Measurements from ENCODE around the gene CHCHD3.
A peak's percentile ranks its signal among the peaks of the same experiment; 100 is the strongest.
"Not testable (repeated sequence)": the region's sequence is repeated elsewhere in the genome, so short reads cannot be mapped to it uniquely, and the experiment has no call there.

The CHCHD3 gene

DNA sequence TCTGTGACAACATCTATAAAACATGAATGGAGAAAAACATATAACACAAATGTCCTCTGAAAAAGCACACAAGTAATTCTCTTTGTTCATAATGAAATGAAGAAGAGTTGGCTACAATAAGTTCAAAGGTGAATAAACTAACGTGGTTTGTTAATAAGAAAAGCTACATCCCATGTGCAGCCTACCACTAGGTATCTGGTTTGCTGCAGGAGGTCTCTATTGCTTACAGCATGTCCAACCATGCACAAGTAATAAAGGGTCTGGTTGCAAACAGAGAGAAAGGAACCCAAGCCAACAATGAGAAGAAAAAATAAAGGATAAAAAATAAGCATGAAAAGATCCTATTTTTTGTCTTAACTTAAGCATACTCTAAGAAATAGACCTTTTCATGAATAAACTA lies 139.2 kb downstream of the CHCHD3 start:
- DNase-seq, result no peak

DNA sequence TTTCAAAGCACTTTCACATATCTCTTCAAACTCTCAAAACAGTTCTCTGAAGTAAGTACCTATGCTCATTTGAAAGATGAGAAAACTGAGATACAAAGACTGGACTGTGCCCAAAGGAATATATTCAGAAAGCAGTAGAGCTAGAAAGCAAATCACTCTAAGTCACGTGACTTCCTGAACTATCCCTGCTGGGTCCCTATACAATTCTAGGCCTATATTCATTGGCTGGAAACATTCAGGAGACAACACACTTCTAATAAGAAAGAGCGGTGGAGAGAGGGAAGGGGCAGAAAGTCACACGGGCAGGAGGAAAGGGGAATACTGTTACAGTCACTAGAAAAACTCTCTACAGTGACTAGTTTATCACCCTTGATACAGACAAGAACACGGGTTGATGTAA lies 140.0 kb downstream of the CHCHD3 start:
- DNase-seq, result no peak

DNA sequence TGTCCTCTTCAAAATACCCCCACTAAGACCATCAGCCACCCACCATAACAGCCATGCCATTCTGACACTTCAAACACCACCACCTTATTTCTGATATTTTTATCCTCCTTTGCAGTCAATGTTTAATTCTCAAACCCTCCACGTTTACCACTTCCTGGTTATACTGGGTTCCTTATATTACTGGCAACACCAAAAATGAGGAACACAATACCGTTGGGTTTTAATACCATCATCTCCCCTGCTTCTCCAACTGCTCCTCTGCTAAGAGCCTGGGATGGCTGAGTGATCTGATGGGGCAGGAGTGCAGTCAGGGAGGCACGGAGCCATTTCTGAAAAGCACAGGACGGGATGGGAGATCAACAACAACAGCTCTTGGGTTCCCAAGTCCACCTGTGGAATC lies 140.5 kb downstream of the CHCHD3 start:
- DNase-seq, result peak; percentile 32

DNA sequence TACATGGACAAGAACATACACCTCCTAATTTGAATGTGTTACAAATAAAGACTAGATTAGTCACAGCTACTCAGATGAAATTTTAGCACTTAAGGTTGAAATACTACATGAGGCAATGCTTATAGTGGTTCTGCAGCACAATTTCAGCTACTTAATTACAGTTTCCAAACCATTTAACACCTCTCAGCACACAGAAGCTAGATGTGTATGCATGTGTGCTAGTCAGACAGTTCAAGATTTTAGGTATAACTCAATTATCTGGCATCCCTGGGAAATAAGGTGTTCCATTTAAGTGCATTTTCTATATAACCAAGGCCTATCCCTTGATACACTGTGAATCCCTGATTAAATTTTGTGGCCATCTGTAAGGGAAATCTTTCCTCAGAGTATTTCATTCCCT lies 141.8 kb downstream of the CHCHD3 start:
- DNase-seq, result no peak

DNA sequence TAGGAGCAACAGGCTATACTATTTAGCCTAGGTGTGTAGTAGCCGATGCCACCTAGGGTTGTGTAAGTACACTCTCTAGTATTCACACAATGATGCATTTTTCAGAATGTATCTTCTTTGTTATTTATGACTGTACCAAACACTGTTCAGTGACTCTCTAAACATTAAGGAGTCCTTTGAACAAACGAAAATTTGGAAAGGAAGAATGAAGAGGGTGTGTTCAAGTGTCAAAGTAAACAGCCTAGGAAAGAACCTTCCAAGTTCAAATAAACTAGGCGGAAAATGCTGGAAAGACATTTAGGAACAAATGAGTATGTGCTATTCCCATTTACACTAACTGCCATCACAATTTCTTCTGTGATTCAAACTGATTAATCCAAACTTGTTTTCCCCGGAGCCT lies 142.4 kb downstream of the CHCHD3 start:
- DNase-seq, result no peak

DNA sequence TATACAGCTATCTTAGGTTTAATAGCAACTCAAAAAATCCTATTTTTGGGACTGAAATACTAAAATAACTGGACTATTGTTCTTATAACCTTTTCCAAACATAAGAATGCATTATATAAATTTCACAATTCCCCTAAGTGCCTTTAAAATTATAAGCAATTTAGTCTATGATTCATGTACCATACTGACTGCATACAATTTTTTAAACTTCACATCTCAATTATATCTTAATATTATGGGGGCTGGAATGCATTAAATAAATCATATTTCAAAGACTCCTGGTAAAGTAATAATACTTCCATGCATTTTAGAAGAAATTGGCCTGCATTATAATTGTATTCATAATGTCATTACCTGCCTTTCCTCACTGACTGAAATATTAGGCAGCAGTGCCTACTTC lies 144.6 kb downstream of the CHCHD3 start:
- DNase-seq, result no peak

DNA sequence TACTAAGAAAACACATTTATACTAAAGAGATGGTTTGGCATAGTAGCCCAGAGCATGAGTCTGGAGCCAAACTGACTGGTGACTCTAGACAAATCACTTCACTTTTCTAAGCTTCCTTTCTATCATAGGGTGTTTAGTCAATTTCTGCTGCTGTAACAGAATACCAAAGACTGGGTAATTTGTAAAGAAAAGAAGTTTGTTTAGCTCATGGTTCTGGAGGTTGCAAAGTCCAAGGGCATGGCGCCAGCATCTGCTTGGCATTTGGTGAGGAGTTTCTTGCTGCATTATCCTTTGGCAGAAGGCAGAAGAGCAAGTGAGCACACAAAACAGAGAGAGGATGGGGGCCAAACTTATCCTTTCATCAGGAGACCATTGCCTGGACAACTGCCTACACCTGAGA lies 146.3 kb downstream of the CHCHD3 start:
- no peak for DNase-seq

DNA sequence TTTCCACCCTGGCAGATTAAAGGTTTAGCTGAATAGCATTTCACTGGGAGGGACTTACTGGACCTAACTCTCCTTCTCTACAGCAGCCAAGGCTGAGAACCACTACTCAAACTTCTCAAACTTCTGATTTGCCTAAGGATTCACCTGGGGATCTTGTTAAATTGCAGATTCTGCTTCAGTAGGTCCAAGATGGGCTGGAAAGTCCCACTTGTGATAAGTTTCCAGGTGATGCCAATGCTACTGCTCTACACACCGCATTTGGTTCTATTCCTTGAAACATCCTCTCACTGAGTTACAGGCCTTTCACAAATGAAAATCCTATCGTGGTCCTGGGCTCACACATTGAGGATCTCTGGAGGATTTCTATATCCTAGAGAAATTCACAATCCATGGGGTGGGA lies 147.9 kb downstream of the CHCHD3 start:
- DNase-seq, result no peak

DNA sequence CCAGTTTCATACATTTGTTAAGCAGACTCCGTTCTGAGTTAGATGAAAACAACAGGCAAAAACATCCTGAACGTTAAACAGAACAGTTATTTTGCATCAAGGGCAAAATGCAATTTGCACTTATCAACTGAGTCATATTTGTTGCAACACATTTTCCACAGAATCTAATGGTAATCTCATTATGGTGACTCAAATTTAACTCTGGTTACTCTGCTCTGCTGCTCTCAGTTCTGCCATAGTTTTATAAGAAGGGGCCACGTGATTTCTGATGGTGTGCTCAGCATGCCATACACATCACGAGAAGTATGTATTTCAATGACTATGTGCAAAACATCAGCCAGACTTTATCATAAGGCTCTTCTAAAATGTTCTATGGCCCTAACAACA lies 148.8 kb downstream of the CHCHD3 start:
- peak; percentile 25 for DNase-seq

DNA sequence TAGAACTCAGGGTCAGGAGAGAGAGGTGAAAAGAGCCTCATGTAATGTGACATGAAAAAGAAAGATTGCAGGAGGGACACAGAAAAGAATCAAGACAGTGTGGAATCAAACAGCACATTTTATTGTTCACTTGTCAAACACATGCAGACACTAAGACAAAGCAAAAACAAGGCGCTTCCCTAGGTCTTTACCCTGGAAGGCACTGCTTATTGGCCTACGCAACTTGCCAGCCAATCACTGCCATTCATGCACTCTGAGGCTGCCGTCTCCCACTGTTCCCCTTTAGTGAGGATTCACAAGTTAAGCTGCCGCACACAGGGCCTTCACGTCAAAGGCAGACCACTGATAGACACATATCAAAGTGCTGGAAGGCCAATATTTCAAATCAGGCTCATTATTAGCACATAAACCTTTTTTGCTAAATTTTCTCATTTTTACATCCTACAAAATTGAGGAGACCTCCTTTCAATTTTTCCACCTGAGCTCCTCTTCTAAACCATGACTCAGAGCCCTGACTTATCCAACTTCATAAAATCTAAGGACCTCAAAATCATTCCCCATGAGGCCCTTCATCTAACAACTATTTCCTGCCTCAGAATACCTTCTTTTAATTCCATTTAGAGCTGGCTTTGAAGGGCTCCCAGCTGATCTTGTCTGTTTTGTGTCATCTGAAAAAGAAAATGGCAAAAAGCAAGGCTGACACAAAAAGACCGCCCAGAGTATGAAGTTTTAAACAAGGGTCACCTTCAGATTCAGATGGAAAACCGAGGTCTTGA lies 149.4 kb downstream of the CHCHD3 start:
- no peak for DNase-seq

DNA sequence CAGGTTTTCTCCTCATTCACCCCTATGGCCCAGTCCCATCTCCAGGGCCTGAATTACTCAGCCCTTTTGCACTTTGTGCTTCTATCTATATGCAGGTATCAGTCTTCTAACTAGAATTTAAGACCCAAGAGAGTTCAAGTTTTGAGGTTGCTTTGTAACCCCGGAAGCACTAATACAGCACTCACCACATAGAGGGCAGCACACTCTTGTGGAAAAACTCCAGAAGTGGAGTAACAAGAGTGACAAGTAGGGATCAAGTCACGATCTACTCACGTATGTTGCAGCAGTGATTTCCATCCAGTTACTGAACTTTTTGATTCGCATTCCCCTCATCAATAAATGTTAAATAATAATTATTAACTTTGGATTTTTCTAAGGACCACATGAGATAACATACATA lies 151.0 kb downstream of the CHCHD3 start:
- DNase-seq, result peak; percentile 33

DNA sequence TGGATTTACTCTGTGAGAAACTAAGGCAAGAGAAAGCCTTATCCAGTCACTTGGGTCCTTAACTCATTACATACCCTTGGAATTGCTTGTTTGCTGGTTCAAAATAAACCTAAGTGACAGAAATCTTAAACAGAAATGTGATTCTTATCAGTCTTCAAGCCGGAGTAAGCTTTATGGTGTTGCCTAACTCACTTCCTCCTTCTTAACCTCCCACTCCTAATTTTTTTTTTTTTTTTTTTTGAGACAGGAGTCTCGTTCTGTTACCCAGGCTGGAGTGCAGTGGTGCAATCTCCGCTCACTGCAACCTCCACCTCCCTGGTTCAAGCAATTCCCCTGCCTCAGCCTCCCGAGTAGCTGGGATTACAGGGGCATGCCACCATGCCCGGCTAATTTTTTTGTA lies 151.9 kb downstream of the CHCHD3 start:
- peak; percentile 68 for DNase-seq

DNA sequence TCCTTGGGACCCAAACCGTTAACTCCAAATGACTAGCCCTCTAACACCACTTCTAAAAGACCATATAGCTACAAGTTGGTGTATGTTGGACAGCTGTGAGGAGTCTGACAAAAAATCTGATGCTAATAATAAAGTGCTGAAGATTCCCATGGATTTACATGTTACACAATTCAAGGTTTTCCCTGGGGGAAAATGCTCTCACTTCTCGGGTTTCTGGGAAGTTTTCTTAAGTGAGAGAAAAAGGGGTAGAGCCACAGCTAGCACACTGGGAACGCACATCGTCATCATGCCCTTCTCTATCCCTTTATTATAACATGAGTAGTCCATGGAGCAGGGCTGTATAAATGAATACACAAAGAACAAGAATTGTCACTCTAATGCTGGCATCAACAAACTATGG lies 162.1 kb downstream of the CHCHD3 start:
- DNase-seq, result no peak

DNA sequence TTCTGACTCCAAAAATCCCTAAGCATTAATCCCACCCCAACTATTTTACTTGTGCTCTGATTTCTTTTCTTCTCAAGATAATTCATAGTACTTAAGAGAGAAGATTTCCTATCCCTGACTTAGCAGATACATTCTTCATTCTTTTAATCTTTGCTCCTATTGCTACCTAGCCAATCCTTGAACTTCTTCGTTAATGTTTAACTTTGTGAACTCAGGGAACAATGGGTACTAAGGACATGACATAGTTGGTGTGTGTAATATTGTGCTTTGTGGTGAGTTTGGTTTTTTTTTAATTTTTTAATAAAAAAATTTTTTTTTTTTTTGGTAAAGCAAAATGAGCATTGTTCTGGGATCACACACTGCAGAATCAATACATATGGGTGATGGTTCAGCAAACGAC lies 166.2 kb downstream of the CHCHD3 start:
- DNase-seq, result no peak

DNA sequence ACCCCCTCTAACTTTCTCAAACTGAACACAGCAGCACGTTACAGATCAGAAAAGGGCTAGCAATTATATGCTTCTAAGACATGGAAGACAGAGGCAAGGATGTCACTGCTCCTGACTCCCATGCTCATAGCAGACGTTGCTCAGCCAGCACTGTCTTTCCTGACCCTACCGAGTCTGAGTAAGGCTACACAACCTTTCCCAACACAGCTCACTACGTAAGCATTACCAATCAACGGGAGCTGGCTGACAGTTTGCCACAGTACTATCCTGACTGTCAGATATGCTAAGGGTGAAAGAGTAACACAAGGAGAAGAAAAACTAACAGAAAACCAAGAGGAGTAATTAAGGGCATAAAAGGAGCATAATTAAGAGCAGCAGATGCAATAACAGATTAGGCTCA lies 171.2 kb downstream of the CHCHD3 start:
- DNase-seq, result no peak

DNA sequence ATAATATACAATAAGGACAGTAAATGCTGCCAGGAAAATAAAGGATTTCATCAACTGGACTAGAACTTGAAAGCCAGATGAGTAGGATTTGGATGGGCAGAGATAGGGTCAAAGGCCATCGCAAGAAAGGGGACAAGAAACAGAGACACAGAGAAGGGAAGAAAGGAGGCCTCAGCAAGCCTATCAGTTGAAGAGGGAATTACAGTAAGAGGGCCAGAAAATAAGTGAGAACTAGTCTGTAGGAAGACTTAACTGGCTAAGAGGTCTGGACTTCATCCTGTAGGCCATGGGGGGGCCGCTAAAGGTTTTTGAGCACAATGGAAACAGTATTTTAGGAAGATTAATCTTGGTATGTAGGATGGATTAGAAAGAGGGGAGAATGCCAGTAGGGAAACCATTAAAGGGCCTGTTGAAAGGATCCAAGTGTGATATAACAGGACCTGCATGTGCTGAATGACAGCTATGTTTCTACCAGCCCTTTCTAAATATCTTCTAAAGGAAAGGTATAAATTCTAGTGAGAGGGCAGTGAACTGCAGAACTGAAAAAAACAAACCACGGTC lies 174.4 kb downstream of the CHCHD3 start:
- DNase-seq, result no peak

DNA sequence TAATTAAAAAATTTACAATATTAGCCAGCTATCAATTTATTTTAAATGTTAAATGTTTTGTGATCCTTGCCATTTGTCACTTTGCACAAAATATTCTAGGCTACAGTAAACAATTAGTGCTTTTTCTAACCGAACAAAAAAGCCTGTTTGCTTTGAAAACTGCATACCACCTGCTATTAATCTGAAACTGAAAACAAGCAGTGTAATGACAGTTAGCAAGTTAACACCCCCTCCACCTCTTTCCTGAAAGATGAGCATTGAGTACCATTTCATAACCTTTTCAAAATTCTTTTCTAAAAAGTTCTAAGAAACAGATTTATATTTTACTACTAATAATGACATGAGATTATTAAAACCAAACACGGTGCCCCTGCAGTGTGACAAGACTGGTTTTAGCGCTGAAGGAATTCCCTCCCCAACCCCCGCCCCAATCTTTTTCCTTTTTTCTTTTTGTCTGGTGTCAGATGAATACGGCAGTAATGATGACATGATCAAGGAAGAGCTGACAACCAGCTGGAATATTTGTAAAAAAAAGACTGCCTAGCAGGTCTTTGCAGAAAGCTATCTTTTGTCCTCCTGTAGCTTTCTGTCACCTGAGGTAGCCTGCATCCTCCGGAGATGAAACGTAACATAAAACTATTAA lies 175.6 kb downstream of the CHCHD3 start:
- DNase-seq, result no peak

DNA sequence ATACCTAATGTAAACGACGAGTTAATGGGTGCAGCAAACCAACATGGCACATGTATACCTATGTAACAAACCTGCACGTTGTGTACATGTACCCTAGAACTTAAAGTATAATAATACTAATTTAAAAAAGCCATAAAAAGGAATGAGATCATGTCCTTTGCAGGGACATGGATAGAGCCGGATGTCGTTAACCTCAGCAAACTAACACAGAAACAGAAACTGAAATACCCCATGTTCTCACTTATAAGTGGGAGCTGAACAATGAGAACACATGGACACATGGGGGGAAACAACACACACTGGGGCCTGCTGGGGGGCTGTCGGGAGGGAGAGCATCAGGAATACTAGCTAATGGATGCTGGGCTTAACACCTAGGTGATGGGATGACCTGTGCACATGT lies 176.8 kb downstream of the CHCHD3 start:
- DNase-seq, result not testable (repeated sequence)

DNA sequence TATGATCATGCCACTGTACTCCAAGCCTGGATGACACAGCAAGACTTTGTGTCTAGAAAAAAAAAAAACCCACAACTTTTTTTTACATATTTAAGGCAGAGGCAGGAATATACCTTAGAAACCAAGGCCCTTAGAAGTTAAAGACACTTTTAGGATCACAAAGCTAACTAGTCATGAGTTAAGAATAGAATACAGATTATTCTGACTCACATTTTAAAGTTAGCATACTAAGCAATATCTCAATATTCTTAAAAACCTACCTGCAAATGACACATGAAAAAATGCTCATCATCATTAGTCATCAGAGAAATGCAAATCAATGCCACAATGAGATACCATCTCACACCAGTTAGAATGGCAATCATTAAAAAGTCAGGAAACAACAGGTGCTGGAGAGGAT lies 177.7 kb downstream of the CHCHD3 start:
- DNase-seq, result no peak

DNA sequence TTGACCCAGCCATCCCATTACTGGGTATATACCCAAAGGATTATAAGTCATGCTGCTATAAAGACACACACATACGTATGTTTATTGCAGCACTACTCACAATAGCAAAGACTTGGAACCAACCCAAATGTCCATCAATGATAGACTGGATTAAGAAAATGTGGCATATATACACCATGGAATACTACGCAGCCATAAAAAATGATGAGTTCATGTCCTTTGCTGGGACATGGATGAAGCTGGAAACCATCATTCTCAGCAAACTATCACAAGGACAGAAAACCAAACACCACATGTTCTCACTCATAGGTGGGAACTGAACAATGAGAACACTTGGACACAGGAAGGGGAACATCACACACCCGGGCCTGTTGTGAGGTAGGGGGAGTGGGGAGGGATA lies 179.6 kb downstream of the CHCHD3 start:
- DNase-seq, result not testable (repeated sequence)

DNA sequence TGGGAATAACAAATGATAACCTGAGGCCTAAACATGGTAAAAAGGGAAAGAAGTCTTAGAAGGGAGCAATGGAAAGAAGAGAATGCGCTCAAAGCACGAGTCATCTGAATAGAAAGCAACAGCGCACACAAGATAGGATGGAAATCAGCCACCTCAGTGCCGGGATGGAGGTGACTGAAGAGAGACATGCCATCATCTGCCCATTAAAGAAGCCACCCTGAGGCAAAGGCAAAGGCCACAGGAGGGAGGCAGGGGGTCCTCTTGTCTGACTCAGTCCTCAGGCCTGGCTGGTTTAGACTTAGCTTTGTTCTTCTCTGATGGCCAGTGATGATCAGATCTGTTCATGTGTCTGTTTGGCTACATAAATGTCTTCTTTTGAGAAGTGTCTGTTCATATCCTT lies 180.6 kb downstream of the CHCHD3 start:
- DNase-seq, result no peak

DNA sequence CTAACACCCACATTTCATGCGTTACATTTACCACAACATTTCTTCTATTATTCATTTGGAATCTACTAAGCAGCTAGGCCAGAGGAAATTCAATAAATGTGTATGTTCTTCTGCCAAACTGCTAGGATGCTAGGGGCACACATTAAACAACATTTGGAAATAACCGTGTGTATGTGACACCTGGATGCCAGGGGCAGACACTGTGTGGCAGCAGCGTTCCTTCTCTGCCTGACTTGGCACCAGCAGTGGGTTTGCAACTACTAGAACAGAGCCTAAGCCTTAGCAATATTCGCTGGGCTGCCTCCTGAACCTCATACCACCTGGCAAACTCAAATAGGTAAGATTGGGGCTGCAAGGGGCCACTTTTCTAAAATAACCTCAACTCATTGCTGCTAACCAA lies 182.1 kb downstream of the CHCHD3 start:
- DNase-seq, result no peak

DNA sequence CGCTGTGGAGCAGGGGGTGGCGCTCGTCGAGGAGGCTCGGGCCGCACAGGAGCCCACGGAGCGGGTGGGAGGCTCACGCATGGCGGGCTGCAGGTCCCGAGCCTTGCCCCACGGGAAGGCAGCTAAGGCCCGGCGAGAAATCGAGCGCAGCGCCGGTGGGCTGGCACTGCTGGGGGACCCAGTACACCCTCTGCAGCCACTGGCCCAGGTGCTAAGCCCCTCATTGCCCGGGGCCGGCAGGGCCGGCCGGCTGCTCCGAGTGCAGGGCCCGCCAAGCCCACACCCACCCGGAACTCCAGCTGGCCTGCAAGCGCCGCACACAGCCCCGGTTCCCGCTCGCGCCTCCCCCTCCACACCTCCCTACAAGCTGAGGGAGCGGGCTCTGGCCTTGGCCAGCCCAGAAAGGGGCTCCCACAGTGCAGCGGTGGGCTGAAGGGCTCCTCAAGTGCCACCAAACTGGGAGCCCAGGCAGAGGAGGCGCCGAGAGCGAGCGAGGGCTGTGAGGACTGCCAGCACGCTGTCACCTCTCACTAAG lies 183.2 kb downstream of the CHCHD3 start:
- DNase-seq, result not testable (repeated sequence)

DNA sequence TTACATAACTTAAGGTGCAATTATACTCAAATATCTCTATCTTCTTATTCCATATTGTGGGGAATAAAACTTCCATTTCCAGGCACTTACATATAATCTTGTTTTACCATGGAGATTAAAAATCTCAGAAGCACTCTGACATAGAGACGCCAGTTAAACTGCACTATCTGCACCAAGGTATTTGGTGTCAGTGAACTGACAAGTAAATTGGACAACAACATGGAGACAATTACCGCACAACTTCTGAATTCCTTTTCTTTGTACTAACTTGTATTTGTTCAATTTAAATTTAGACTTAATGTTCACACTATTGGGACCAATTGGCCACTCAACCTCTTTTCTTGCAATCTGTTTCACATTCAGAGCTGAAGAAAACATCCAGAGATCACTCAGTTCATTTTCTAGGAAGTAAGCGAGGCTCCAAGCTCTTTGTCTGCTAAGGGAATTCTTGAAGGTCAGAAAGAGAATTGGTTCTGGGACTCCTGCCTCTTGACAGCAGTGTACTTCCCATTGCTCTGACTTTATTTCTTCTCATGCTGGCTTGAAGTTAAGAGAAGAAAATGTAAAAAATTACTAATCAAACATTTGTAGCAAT lies 184.7 kb downstream of the CHCHD3 start:
- DNase-seq, result no peak
